ENCODE measurements around the gene TADA3.
A peak's percentile ranks its signal among the peaks of the same experiment; 100 is the strongest.

The TADA3 gene

GRCh38 chr3:9760779-9761505 lies 31.3 kb downstream of the TADA3 start:
- no peak for DNase-seq (ENCODE audit: low read depth)

GRCh38 chr3:9757427-9757826 lies 34.8 kb downstream of the TADA3 start:
- DNase-seq (ENCODE audit: low read depth): no peak

GRCh38 chr3:9754678-9755077 lies 37.6 kb downstream of the TADA3 start:
- DNase-seq (ENCODE audit: low read depth): no peak

GRCh38 chr3:9750556-9751411 lies 41.5 kb downstream of the TADA3 start:
- DNase-seq (ENCODE audit: low read depth): no peak

GRCh38 chr3:9749645-9750555 lies 42.4 kb downstream of the TADA3 start, which contains the start of gene OGG1:
Gene OGG1 (plus strand): TSS chr3:9749952. CDS start chr3:9750287, 335 bp downstream.
- DNase-seq (ENCODE audit: low read depth): peak; percentile 94

- DNase-seq (ENCODE audit: low read depth): no peak
Measured at GRCh38 chr3:9749296-9749644, 43.0 kb downstream of the TADA3 start.

- DNase-seq (ENCODE audit: low read depth): no peak
Measured at GRCh38 chr3:9748031-9748430, 44.2 kb downstream of the TADA3 start.

- no peak for DNase-seq (ENCODE audit: low read depth)
Measured at GRCh38 chr3:9747267-9747666, 45.0 kb downstream of the TADA3 start.

- peak; percentile 15 for DNase-seq (ENCODE audit: low read depth)
Measured at GRCh38 chr3:9746330-9746729, 45.9 kb downstream of the TADA3 start.

GRCh38 chr3:9745521-9745920 lies 46.8 kb downstream of the TADA3 start:
- no peak for DNase-seq (ENCODE audit: low read depth)

- DNase-seq (ENCODE audit: low read depth): no peak
Measured at GRCh38 chr3:9744162-9744561, 48.1 kb downstream of the TADA3 start.

GRCh38 chr3:9743548-9743947 lies 48.7 kb downstream of the TADA3 start:
- no peak for DNase-seq (ENCODE audit: low read depth)

- no peak for DNase-seq (ENCODE audit: low read depth)
Measured at GRCh38 chr3:9742560-9742959, 49.7 kb downstream of the TADA3 start.

GRCh38 chr3:9739181-9739580 lies 53.1 kb downstream of the TADA3 start:
- DNase-seq (ENCODE audit: low read depth): no peak

GRCh38 chr3:9736831-9737230 lies 55.4 kb downstream of the TADA3 start:
- no peak for DNase-seq (ENCODE audit: low read depth)

- no peak for DNase-seq (ENCODE audit: low read depth)
Measured at GRCh38 chr3:9732740-9733115, 59.5 kb downstream of the TADA3 start.

GRCh38 chr3:9732080-9732739 lies 60.1 kb downstream of the TADA3 start:
- peak; percentile 32 for DNase-seq (ENCODE audit: low read depth)

GRCh38 chr3:9731206-9732079 lies 60.8 kb downstream of the TADA3 start, which contains the start of gene BRPF1:
Gene BRPF1 (plus strand): TSS chr3:9731735. CDS start chr3:9734141, 2,406 bp downstream.
- peak; percentile 100 for DNase-seq (ENCODE audit: low read depth)

- no peak for DNase-seq (ENCODE audit: low read depth)
Measured at GRCh38 chr3:9730657-9731205, 61.5 kb downstream of the TADA3 start.

All from stimulated activated CD8-positive, alpha-beta memory T cell treated with anti-CD3 and anti-CD28 coated beads, Interleukin-4, amount 100 ng/mL, for 24 hours (primary cell).